T-helper 17 cell (primary cell): ENCODE data around the gene SLC4A7. TPM values are rescaled to one million over a fixed set of nuclear protein-coding genes. Genes with fewer than 3 reads are reported as not detected.
A peak's percentile ranks its signal among the peaks of the same experiment; 100 is the strongest.

Experiments used
- ATAC-seq: fragments of 150-1000 bp; cut with Tn5 transposase; 2 replicates; pipeline ENCODE4 v1.10.0; 2021; ENCODE audit warnings: mild to moderate bottlenecking, moderate library complexity
- DNase-seq, 3 donors: peaks; one replicate each; pipeline versions ENCODE4 v3.0.0 to v3.0.0-alpha.2; 2020 to 2021
- H3K9me3 ChIP-seq: one replicate; pipeline ENCODE4 v1.7.0; 2013; ENCODE audit warnings: low read length, mild to moderate bottlenecking; ENCODE audit not compliant: control insufficient read depth, poor library complexity, severe bottlenecking
- H3K27ac Mint-ChIP-seq: one replicate; pipeline ENCODE4 v1.8.0; 2022; ENCODE audit warnings: mild to moderate bottlenecking, moderate library complexity, mixed read lengths
- H3K27me3 Mint-ChIP-seq: one replicate; pipeline ENCODE4 v1.8.0; 2022; ENCODE audit warnings: mixed read lengths
- H3K36me3 Mint-ChIP-seq: one replicate; pipeline ENCODE4 v1.8.0; 2022; ENCODE audit warnings: low read depth, mixed read lengths
- H3K4me1 Mint-ChIP-seq: one replicate; pipeline ENCODE4 v1.8.0; 2022; ENCODE audit warnings: mild to moderate bottlenecking, mixed read lengths
- H3K4me3 Mint-ChIP-seq: one replicate; pipeline ENCODE4 v1.8.0; 2022; ENCODE audit warnings: mild to moderate bottlenecking, moderate library complexity, mixed read lengths
- total RNA-seq, 4 donors: library from RNA in 2 of 4; stranded (reverse) in 2 of 4; gene quantifications; one replicate each; pipeline ENCODE4 v1.2.3 and lab custom pipeline; 2022 to 2026

The SLC4A7 gene
- total RNA-seq, 2 donors from 2014 or later: 63.9 to 67.3 TPM

GRCh38 chr3:27507515-27508266 is 23.5 kb upstream of the SLC4A7 start:
- DNase-seq (no peak), ATAC-seq (no peak)
- H3K9me3 ChIP-seq: no peaks in the 10 kb centered on the region
- Mint-ChIP-seq H3K27me3 (no peaks in the 10 kb centered on the region), H3K27ac (no peak overlapping the region), H3K4me1 (no peaks in the 10 kb centered on the region), H3K36me3 (no peaks in the 10 kb centered on the region), H3K4me3 (no peak overlapping the region)

- Mint-ChIP-seq H3K4me3 (no peak overlapping the region), H3K4me1 (no peaks in the 10 kb centered on the region), H3K27ac (no peak overlapping the region), H3K27me3 (no peaks in the 10 kb centered on the region), H3K36me3 (no peaks in the 10 kb centered on the region)
- DNase-seq (no peak), ATAC-seq (no peak)
- no peaks in the 10 kb centered on the region for H3K9me3 ChIP-seq
Measured at GRCh38 chr3:27507111-27507510, 22.9 kb upstream of the SLC4A7 start.

GRCh38 chr3:27504749-27505148 is 20.6 kb upstream of the SLC4A7 start:
- no peaks in the 10 kb centered on the region for H3K36me3 Mint-ChIP-seq
- no peak for DNase-seq
- H3K9me3 ChIP-seq: no peaks in the 10 kb centered on the region
- H3K4me3 Mint-ChIP-seq: no peak overlapping the region
- H3K4me1 Mint-ChIP-seq: no peaks in the 10 kb centered on the region
- H3K27me3 Mint-ChIP-seq: no peaks in the 10 kb centered on the region
- no peak overlapping the region for H3K27ac Mint-ChIP-seq
- no peak for ATAC-seq

- no peak for DNase-seq
- no peak for ATAC-seq
- Mint-ChIP-seq H3K27ac (no peak overlapping the region), H3K4me1 (no peaks in the 10 kb centered on the region), H3K36me3 (no peaks in the 10 kb centered on the region), H3K27me3 (no peaks in the 10 kb centered on the region), H3K4me3 (no peak overlapping the region)
- H3K9me3 ChIP-seq: no peaks in the 10 kb centered on the region
Measured at GRCh38 chr3:27503526-27503925, 19.3 kb upstream of the SLC4A7 start.

- H3K4me1 Mint-ChIP-seq: no peaks in the 10 kb centered on the region
- H3K4me3 Mint-ChIP-seq: no peak overlapping the region
- H3K36me3 Mint-ChIP-seq: no peaks in the 10 kb centered on the region
- H3K27me3 Mint-ChIP-seq: no peaks in the 10 kb centered on the region
- H3K9me3 ChIP-seq: no peaks in the 10 kb centered on the region
- ATAC-seq: no peak
- DNase-seq: no peak
- H3K27ac Mint-ChIP-seq: no peak overlapping the region
Measured at GRCh38 chr3:27501759-27502158, 17.6 kb upstream of the SLC4A7 start.

GRCh38 chr3:27500986-27501385 is 16.8 kb upstream of the SLC4A7 start:
- no peak for ATAC-seq
- no peaks in the 10 kb centered on the region for H3K36me3 Mint-ChIP-seq
- H3K9me3 ChIP-seq: no peaks in the 10 kb centered on the region
- H3K4me3 Mint-ChIP-seq: no peak overlapping the region
- H3K27ac Mint-ChIP-seq: no peak overlapping the region
- DNase-seq: no peak
- no peaks in the 10 kb centered on the region for H3K27me3 Mint-ChIP-seq
- peaks cover 2% of the 10 kb centered on the region for H3K4me1 Mint-ChIP-seq

GRCh38 chr3:27500035-27500434 is 15.9 kb upstream of the SLC4A7 start:
- no peaks in the 10 kb centered on the region for H3K9me3 ChIP-seq
- peaks cover 2% of the 10 kb centered on the region for H3K4me1 Mint-ChIP-seq
- no peaks in the 10 kb centered on the region for H3K36me3 Mint-ChIP-seq
- H3K4me3 Mint-ChIP-seq: no peak overlapping the region
- H3K27me3 Mint-ChIP-seq: no peaks in the 10 kb centered on the region
- no peak for ATAC-seq
- H3K27ac Mint-ChIP-seq: no peak overlapping the region
- no peak for DNase-seq

GRCh38 chr3:27494784-27495183 is 10.6 kb upstream of the SLC4A7 start:
- peaks cover 4% of the 10 kb centered on the region for H3K27me3 Mint-ChIP-seq
- ATAC-seq (no peak), DNase-seq (no peak)
- no peaks in the 10 kb centered on the region for H3K36me3 Mint-ChIP-seq
- H3K9me3 ChIP-seq: no peaks in the 10 kb centered on the region
- H3K4me1 Mint-ChIP-seq: peaks cover 2% of the 10 kb centered on the region
- no peak overlapping the region for H3K27ac Mint-ChIP-seq
- no peak overlapping the region for H3K4me3 Mint-ChIP-seq

- H3K4me3 Mint-ChIP-seq: no peak overlapping the region
- H3K27me3 Mint-ChIP-seq: peaks cover 4% of the 10 kb centered on the region
- H3K9me3 ChIP-seq: no peaks in the 10 kb centered on the region
- H3K27ac Mint-ChIP-seq: no peak overlapping the region
- H3K36me3 Mint-ChIP-seq: no peaks in the 10 kb centered on the region
- no peaks in the 10 kb centered on the region for H3K4me1 Mint-ChIP-seq
- DNase-seq (no peak), ATAC-seq (no peak)
Measured at GRCh38 chr3:27488821-27489220, 4.6 kb upstream of the SLC4A7 start.

- Mint-ChIP-seq H3K27ac (no peak overlapping the region), H3K36me3 (peaks cover 5% of the 10 kb centered on the region), H3K27me3 (no peaks in the 10 kb centered on the region), H3K4me3 (no peak overlapping the region), H3K4me1 (peaks cover under 1% of the 10 kb centered on the region)
- no peak for DNase-seq
- no peaks in the 10 kb centered on the region for H3K9me3 ChIP-seq
- ATAC-seq: no peak
Measured at GRCh38 chr3:27487383-27487782, 3.2 kb upstream of the SLC4A7 start.

GRCh38 chr3:27486336-27486735 is 2.2 kb upstream of the SLC4A7 start:
- H3K27me3 Mint-ChIP-seq: no peaks in the 10 kb centered on the region
- H3K27ac Mint-ChIP-seq: no peak overlapping the region
- no peaks in the 10 kb centered on the region for H3K9me3 ChIP-seq
- ATAC-seq (no peak), DNase-seq (no peak)
- no peak overlapping the region for H3K4me3 Mint-ChIP-seq
- peaks cover 5% of the 10 kb centered on the region for H3K36me3 Mint-ChIP-seq
- peaks cover 8% of the 10 kb centered on the region for H3K4me1 Mint-ChIP-seq

- Mint-ChIP-seq H3K27me3 (no peaks in the 10 kb centered on the region), H3K36me3 (peaks cover 5% of the 10 kb centered on the region), H3K27ac (no peak overlapping the region), H3K4me3 (no peak overlapping the region), H3K4me1 (peaks cover 12% of the 10 kb centered on the region)
- DNase-seq (no peak), ATAC-seq (no peak)
- H3K9me3 ChIP-seq: no peaks in the 10 kb centered on the region
Measured at GRCh38 chr3:27485866-27486265, 1.7 kb upstream of the SLC4A7 start.

GRCh38 chr3:27483117-27484014 is 818 bp downstream of the SLC4A7 start:
- H3K4me1 Mint-ChIP-seq: peaks cover 29% of the 10 kb centered on the region
- H3K27ac Mint-ChIP-seq: peak overlapping the region; percentile 96
- ATAC-seq (no peak), DNase-seq (peak; percentile 9 to 27 (median 12))
- H3K4me3 Mint-ChIP-seq: peak overlapping the region; percentile 99
- H3K36me3 Mint-ChIP-seq: peaks cover 5% of the 10 kb centered on the region
- H3K27me3 Mint-ChIP-seq: no peaks in the 10 kb centered on the region
- no peaks in the 10 kb centered on the region for H3K9me3 ChIP-seq
